Measurements from ENCODE around the gene COG2. TPM values are rescaled to one million over a fixed set of nuclear protein-coding genes. Genes with fewer than 3 reads are reported as not detected.

Gene COG2
- polyA plus RNA-seq, 1 donor (not counting 4 experiments of a cell fraction or from before 2014, with no cell fraction given): 18.6 TPM

DNA sequence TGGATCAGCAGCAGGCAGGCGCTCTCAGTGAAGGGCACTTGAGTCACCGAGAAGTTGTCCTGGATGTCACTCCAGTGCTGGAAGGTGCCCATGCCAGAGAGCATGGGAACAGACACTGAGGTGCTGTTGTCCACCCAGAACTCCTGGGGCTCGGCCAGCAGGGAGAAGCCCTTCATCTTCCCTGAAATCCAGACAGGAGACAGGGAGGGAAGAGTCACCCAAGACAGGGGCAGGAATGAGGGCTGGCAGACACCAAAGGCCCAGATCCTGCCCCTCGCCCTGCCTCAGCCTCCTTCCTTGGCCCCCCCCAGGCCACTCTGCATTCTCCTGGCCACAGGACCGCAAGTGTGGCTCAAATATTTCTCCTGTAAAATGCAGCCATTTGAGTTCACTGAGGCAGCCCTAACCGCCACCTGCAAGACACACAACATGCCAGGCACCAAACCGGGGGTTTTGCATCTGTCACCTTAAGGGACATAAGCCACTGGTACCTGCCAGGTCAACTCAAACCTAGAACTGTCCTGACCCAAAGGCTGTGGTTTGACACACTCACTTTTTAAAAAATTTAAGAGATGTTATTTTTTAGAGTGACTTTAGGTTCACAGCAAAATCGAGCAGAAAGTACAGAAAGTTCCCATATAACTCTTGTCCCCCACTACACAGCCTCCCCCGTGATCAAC is 63.9 kb downstream of the COG2 start:
- dilution Hi-C loops (cut with MboI; ENCODE audit: extremely low pct_ligation_motif_present, low sequenced_read_pairs): no loop called here
- FAIRE-seq: no peak

DNA sequence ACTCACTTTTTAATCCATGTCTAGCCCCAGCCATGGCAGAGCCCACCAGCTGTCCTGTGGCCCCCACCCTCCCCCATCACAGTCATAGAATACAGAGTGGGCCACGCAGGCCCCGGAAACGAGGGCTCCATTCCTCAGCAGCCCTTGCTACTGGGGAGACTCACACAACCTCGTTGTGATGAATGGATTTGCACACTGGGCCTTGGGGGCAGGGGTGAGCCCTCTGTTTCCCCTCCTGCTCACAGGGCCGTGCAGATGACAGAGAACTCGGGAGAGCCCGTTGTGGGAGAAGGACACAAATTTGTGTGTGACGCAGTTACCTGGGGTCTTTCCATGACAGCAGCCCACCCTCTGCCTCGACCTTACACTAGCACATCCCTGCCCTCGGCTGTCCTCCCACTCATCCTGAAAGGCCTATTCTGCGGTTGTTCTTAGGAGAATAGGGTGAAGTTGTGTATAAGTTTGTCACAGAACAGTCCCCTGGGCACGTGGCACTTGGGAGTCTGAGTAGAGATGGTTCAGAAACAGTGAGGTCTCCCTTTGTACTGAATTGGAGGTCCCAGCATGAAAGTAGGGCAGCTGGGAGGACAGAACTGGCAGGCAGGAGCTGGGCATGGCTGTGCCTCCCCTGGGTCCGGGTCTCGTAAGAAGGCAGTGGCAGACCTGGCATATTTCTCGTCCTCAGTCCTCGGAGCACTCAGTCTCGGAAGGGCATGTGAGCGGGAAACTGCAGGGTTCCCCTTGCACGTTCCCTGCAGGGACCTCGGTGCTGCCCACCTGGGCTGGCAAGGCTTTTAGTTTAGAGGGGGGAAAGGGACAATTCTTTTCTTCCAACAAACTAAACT is 64.8 kb downstream of the COG2 start:
- H3K4me3 ChIP-seq (ENCODE audit: control insufficient read depth in 2 of 3, extremely low read depth in 1 of 3, insufficient read depth in 2 of 3, low read depth in 1 of 3, low read length in 3 of 3): no peak overlapping the region
- no peaks in the 10 kb centered on the region for H3K9me3 ChIP-seq (ENCODE audit: control insufficient read depth, low read depth, low read length)
- no peak overlapping the region for H2AFZ ChIP-seq (ENCODE audit: control insufficient read depth, low read length)
- no peaks in the 10 kb centered on the region for H3K79me2 ChIP-seq (ENCODE audit: control insufficient read depth, insufficient read depth, low read length)
- dilution Hi-C loops (cut with MboI; ENCODE audit: extremely low pct_ligation_motif_present, low sequenced_read_pairs): no loop called here
- H4K20me1 ChIP-seq (ENCODE audit: control insufficient read depth, extremely low read depth, insufficient read depth, low read length): no peaks in the 10 kb centered on the region
- H3K27me3 ChIP-seq (ENCODE audit: control insufficient read depth, extremely low read depth, insufficient read depth, low read length): peaks cover 7% of the 10 kb centered on the region
- H3K27ac ChIP-seq (ENCODE audit: control insufficient read depth, insufficient read depth, low read length): no peak overlapping the region
- no peaks in the 10 kb centered on the region for H3K9me1 ChIP-seq (ENCODE audit: control insufficient read depth, extremely low read depth, insufficient read depth, low read length)
- TF ChIP-seq, protein P1, sequence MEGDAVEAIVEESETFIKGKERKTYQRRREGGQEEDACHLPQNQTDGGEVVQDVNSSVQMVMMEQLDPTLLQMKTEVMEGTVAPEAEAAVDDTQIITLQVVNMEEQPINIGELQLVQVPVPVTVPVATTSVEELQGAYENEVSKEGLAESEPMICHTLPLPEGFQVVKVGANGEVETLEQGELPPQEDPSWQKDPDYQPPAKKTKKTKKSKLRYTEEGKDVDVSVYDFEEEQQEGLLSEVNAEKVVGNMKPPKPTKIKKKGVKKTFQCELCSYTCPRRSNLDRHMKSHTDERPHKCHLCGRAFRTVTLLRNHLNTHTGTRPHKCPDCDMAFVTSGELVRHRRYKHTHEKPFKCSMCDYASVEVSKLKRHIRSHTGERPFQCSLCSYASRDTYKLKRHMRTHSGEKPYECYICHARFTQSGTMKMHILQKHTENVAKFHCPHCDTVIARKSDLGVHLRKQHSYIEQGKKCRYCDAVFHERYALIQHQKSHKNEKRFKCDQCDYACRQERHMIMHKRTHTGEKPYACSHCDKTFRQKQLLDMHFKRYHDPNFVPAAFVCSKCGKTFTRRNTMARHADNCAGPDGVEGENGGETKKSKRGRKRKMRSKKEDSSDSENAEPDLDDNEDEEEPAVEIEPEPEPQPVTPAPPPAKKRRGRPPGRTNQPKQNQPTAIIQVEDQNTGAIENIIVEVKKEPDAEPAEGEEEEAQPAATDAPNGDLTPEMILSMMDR (optimal IDR thresholded peaks at IDR 0.05 in 1 of 3, IDR thresholded peaks at IDR 0.05 in 1 of 3, conservative IDR thresholded peaks at IDR 0.05 in 1 of 3; ENCODE audit: extremely low read depth in 1 of 3, insufficient read depth in 2 of 3, low read length in 3 of 3): no peak
- no peak for TF ChIP-seq EZH2 (IDR thresholded peaks at IDR 0.05; ENCODE audit: low read length)
- FAIRE-seq (no peak), DNase-seq (ENCODE audit: low read depth, low spot score) (no peak)
- no peaks in the 10 kb centered on the region for H3K4me1 ChIP-seq (ENCODE audit: control insufficient read depth, extremely low read depth, insufficient read depth, low read length)
- no peak overlapping the region for H3K9ac ChIP-seq (ENCODE audit: control insufficient read depth, extremely low read depth, insufficient read depth, low read length)
- H3K4me2 ChIP-seq (ENCODE audit: control insufficient read depth, extremely low read depth, insufficient read depth, low read depth, low read length): no peak overlapping the region
- no peaks in the 10 kb centered on the region for H3K36me3 ChIP-seq (ENCODE audit: control insufficient read depth in 2 of 2, extremely low read depth in 1 of 2, insufficient read depth in 2 of 2, low read length in 2 of 2)

More for the DNA sequence above, 63.9 kb downstream of the COG2 start:
- no peak overlapping the region for H3K27ac ChIP-seq (ENCODE audit: control insufficient read depth, insufficient read depth, low read length)
- no peaks in the 10 kb centered on the region for H3K79me2 ChIP-seq (ENCODE audit: control insufficient read depth, insufficient read depth, low read length)
- H2AFZ ChIP-seq (ENCODE audit: control insufficient read depth, low read length): no peak overlapping the region
- H3K4me1 ChIP-seq (ENCODE audit: control insufficient read depth, extremely low read depth, insufficient read depth, low read length): no peaks in the 10 kb centered on the region
- peaks cover 16% of the 10 kb centered on the region for H3K27me3 ChIP-seq (ENCODE audit: control insufficient read depth, extremely low read depth, insufficient read depth, low read length)
- H3K9ac ChIP-seq (ENCODE audit: control insufficient read depth, extremely low read depth, insufficient read depth, low read length): no peak overlapping the region
- no peak overlapping the region for H3K4me3 ChIP-seq (ENCODE audit: control insufficient read depth in 2 of 3, extremely low read depth in 1 of 3, insufficient read depth in 2 of 3, low read depth in 1 of 3, low read length in 3 of 3)
- H4K20me1 ChIP-seq (ENCODE audit: control insufficient read depth, extremely low read depth, insufficient read depth, low read length): no peaks in the 10 kb centered on the region
- H3K4me2 ChIP-seq (ENCODE audit: control insufficient read depth, extremely low read depth, insufficient read depth, low read depth, low read length): no peak overlapping the region
- H3K36me3 ChIP-seq (ENCODE audit: control insufficient read depth in 2 of 2, extremely low read depth in 1 of 2, insufficient read depth in 2 of 2, low read length in 2 of 2): no peaks in the 10 kb centered on the region
- no peak for DNase-seq (ENCODE audit: low read depth, low spot score)
- no peaks in the 10 kb centered on the region for H3K9me3 ChIP-seq (ENCODE audit: control insufficient read depth, low read depth, low read length)
- H3K9me1 ChIP-seq (ENCODE audit: control insufficient read depth, extremely low read depth, insufficient read depth, low read length): no peaks in the 10 kb centered on the region
- TF ChIP-seq EZH2 (IDR thresholded peaks at IDR 0.05; ENCODE audit: low read length): no peak
- TF ChIP-seq, protein P1 (optimal IDR thresholded peaks at IDR 0.05 in 1 of 3, IDR thresholded peaks at IDR 0.05 in 1 of 3, conservative IDR thresholded peaks at IDR 0.05 in 1 of 3; ENCODE audit: extremely low read depth in 1 of 3, insufficient read depth in 2 of 3, low read length in 3 of 3): no peak

Measured in keratinocyte (primary cell).